GM18519 (cell line): ENCODE results near the gene FADS1.

Source experiments
- ATAC-seq: cut with Tn5 transposase; IDR thresholded peaks from one replicate; pipeline ENCODE4 v1.9.1; 2021; ENCODE audit warnings: mild to moderate bottlenecking, moderate library complexity; ENCODE audit not compliant: unreplicated experiment, low FRiP score

The FADS1 gene

GRCh38 chr11:61816736-61817455, at the start of gene FADS1:
FADS1 (minus strand) TSS chr11:61817003; CDS start chr11:61816929, 74 bp downstream.
- peak; percentile 41 for ATAC-seq

- no peak for ATAC-seq
Measured at GRCh38 chr11:61866231-61866957, 49.6 kb upstream of the FADS1 start.

GRCh38 chr11:61864814-61865775, 48.3 kb upstream of the FADS1 start:
- no peak for ATAC-seq

GRCh38 chr11:61863548-61864081, 46.8 kb upstream of the FADS1 start:
- no peak for ATAC-seq

DNA sequence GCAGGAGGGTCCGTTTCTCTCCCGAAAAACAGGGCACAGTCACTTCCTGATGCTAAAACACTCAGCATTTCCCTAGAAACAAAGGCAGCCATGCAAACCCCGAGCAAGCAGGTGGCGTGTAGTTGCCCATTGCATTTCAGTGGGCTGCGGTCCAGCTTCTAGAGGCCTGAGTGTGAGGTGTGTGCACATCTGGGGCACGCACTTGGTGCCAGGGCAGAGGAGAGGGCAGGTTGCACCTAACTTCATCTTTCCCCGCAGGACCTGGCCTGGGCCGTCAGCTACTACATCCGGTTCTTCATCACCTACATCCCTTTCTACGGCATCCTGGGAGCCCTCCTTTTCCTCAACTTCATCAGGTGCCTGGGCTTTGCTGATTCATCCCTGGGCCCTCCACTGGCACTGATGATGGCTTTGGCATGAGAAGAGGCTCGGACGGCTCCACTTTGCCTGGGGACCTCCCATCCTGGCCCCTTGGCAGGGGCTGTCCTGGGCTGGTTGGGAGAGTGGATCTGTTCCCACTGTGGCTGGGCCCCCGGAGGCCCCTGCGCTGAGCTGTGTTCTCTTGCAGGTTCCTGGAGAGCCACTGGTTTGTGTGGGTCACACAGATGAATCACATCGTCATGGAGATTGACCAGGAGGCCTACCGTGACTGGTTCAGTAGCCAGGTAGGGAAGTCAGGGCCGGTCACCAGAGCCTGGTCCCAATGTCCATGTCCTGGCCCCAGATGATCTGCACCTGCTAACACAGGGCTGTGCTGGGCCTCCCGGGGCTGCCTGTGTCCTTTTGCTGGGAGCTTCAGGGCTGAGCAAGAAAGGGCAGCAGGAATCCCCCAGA, 46.1 kb upstream of the FADS1 start:
- no peak for ATAC-seq

DNA sequence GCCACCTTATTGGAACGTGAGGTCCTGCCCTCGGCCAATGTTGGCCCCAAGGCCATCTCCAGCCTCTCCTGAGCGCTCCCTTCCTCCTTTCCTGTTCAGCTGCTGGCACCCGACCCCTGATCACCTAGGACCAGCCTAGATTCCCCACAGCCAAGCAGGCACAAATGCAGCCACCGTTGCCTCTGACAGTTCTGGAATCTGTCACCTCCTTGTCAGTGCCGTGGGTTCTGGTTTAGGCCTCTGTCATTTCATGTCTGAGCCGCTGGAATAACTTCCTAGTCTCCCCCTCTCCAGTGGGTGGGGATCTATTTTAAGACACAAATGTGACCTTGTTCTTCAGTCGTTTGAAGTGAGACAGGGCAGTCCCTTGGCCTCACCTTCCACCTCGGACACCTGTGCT, 44.8 kb upstream of the FADS1 start:
- no peak for ATAC-seq

DNA sequence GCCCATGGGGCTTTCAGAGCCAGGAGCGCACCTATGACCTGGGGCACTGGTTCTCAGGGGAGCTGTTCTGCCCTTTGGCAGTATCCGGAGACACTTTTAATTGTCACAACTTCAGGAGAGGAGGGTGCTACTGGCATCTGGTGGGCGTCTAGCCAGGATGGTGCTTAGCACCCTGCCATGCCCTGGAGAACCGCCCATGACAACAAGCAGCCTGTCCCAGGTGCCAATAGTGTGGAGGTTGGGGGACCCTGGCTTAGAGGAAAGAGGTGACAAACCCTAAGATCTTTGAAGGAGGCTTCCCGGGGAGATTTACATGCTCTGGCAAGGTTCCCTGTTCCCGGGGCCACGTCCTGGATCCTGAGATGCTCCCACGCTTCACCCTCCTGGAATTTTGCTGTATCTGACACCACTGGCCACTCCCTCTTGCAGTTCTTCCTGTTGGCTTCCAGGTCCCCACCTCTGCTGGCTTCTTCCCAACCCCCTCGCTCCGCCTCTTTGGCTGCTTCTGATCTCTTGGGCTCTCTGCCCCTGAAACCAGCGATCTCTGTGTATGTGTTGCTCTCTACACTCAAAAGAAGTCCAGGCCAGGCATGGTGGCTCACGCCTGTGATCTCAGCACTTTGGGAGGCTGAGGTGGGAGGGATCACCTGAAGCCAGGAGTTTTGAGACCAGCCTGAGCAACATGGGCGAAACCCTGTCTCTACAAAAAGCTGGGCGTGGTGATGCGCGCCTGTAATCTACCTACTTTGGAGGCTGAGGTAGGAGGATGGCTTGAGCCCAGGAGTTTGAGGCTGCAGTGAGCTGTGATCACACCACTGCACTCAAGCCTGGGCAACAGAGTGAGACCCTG, 43.5 kb upstream of the FADS1 start:
- no peak for ATAC-seq

GRCh38 chr11:61855939-61856680, 39.3 kb upstream of the FADS1 start:
- no peak for ATAC-seq

- no peak for ATAC-seq
Measured at GRCh38 chr11:61854966-61855714, 38.3 kb upstream of the FADS1 start.

GRCh38 chr11:61854206-61854895, 37.5 kb upstream of the FADS1 start:
- no peak for ATAC-seq

- no peak for ATAC-seq
Measured at GRCh38 chr11:61853698-61854169, 36.9 kb upstream of the FADS1 start.

DNA sequence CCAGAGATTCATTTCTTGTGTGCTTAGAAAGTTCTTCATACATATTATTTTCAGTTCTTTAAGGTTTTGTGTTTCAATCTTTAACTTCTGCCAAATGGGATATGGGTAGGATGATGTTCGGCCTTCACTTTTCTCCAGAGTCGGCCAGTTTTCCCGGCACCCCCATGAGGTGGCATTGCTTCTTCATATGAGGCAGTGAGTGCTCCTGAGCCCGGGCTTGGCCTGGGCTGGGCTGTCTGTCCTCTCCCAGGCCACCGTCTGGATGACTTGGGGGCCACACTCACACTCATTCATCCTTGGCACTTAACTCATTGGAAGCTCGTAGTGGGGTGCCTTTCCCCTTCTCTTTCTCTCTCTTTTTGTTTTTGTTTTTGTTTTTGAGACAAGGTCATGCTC, 35.1 kb upstream of the FADS1 start:
- ATAC-seq = no peak

GRCh38 chr11:61851113-61851899, 34.5 kb upstream of the FADS1 start:
- no peak for ATAC-seq

- no peak for ATAC-seq
Measured at GRCh38 chr11:61850687-61851086, 33.9 kb upstream of the FADS1 start.

DNA sequence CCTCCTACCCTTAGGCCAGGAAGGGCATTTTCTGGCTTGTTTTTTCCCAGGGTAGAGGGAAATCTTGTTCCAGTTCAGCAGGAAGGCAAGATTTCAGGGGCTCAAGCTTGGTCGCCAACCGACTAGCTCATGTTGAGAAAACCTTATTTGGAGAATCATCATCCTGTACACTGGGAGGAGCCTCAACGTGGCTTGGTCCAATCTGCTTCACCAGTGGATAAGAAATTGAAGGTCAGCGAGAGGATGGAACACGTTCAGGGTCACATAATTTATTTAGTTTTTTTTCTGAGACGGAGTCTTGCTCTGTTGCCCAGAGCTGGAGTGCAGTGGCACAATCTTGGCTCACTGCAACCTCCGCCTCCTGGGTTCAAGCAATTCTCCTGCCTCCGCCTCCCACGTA, 31.8 kb upstream of the FADS1 start:
- ATAC-seq = no peak
